ENCODE measurements around the gene CABP7. TPM values are rescaled to one million over a fixed set of nuclear protein-coding genes. Genes with fewer than 3 reads are reported as not detected.

CABP7 gene
- total RNA-seq, 2 donors from 2014 or later, result 0.14 TPM; not detected in 1

GRCh38 chr22:29697853-29698598, 21.8 kb upstream of the CABP7 start:
- TF ChIP-seq, protein P1, sequence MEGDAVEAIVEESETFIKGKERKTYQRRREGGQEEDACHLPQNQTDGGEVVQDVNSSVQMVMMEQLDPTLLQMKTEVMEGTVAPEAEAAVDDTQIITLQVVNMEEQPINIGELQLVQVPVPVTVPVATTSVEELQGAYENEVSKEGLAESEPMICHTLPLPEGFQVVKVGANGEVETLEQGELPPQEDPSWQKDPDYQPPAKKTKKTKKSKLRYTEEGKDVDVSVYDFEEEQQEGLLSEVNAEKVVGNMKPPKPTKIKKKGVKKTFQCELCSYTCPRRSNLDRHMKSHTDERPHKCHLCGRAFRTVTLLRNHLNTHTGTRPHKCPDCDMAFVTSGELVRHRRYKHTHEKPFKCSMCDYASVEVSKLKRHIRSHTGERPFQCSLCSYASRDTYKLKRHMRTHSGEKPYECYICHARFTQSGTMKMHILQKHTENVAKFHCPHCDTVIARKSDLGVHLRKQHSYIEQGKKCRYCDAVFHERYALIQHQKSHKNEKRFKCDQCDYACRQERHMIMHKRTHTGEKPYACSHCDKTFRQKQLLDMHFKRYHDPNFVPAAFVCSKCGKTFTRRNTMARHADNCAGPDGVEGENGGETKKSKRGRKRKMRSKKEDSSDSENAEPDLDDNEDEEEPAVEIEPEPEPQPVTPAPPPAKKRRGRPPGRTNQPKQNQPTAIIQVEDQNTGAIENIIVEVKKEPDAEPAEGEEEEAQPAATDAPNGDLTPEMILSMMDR (IDR thresholded peaks at IDR 0.05), result no peak
- ATAC-seq (ENCODE audit: insufficient number of reproducible peaks, low FRiP score, low read depth), result no peak
- Histone ChIP-seq H3K9me3 (no peaks in the 10 kb centered on the region), H3K4me3 (no peak overlapping the region), H3K4me1 (ENCODE audit: control insufficient read depth in 1 of 2, low read depth in 2 of 2) (peaks cover 0 to 10% of the 10 kb centered on the region in 2 donors), H3K27me3 (replicated peaks; ENCODE audit: insufficient read depth) (no peaks in the 10 kb centered on the region), H3K36me3 (peaks cover 11% of the 10 kb centered on the region), H3K27ac (no peak overlapping the region)
- no peak for DNase-seq (ENCODE audit: low spot score)

DNA sequence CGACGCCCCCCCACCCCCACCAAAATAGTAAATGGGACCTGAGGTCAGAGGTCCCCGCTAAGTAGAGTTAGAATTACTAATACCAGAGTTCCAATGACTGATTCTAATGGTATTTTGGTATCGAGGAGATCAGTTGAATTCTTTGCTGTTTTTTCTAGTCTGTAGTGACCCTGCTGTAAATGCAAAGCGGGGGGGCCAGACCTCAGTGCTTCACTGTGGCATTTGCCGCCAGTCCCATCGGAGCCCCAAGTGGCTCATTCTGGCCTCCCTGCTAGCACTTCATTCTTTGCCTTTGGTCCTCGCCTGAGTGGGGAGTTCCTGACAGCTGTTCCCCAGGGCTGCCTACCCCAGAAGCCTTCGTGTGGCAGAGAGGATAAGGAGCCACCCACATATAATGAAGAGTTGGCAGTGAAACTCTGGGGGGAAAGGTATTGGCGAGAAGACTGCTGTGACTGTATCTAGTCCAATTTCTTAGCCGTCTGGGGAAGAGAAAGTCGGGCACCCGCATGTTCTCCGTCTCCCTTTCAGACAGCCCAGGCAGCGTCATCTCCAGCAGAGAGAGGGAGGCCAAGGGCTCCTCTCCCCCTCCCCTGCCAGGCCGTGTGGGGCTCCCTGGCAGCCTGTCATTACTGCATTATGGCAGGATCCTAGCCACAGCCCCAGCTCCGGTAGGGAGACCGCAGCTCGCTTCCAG, 19.4 kb upstream of the CABP7 start:
- Histone ChIP-seq H3K36me3 (peaks cover under 1% of the 10 kb centered on the region), H3K9me3 (no peaks in the 10 kb centered on the region), H3K27ac (no peak overlapping the region), H3K4me3 (no peak overlapping the region), H3K27me3 (replicated peaks; ENCODE audit: insufficient read depth) (no peaks in the 10 kb centered on the region), H3K4me1 (ENCODE audit: control insufficient read depth in 1 of 2, low read depth in 2 of 2) (peaks cover 0 to 14% of the 10 kb centered on the region in 2 donors)
- ATAC-seq (ENCODE audit: insufficient number of reproducible peaks, low FRiP score, low read depth) (no peak), DNase-seq (ENCODE audit: low spot score) (no peak)
- TF ChIP-seq, protein P1 (IDR thresholded peaks at IDR 0.05), result no peak

- no peak for DNase-seq (ENCODE audit: low spot score)
Measured at GRCh38 chr22:29700900-29701154, 19.0 kb upstream of the CABP7 start.

GRCh38 chr22:29701155-29701999, 18.4 kb upstream of the CABP7 start:
- H3K27ac ChIP-seq, result no peak overlapping the region
- DNase-seq (ENCODE audit: low spot score), result no peak
- TF ChIP-seq, protein P1 (IDR thresholded peaks at IDR 0.05), result no peak
- no peaks in the 10 kb centered on the region for H3K27me3 ChIP-seq (replicated peaks; ENCODE audit: insufficient read depth)
- no peaks in the 10 kb centered on the region for H3K36me3 ChIP-seq
- no peak for ATAC-seq (ENCODE audit: insufficient number of reproducible peaks, low FRiP score, low read depth)
- peaks cover 0 to 14% of the 10 kb centered on the region in 2 donors for H3K4me1 ChIP-seq (ENCODE audit: control insufficient read depth in 1 of 2, low read depth in 2 of 2)
- H3K4me3 ChIP-seq, result no peak overlapping the region
- H3K9me3 ChIP-seq, result no peaks in the 10 kb centered on the region

More at GRCh38 chr22:29700900-29701154, 19.0 kb upstream of the CABP7 start:
- Histone ChIP-seq H3K27ac (no peak overlapping the region), H3K27me3 (replicated peaks; ENCODE audit: insufficient read depth) (no peaks in the 10 kb centered on the region), H3K4me3 (no peak overlapping the region), H3K36me3 (no peaks in the 10 kb centered on the region), H3K4me1 (ENCODE audit: control insufficient read depth in 1 of 2, low read depth in 2 of 2) (peaks cover 0 to 14% of the 10 kb centered on the region in 2 donors), H3K9me3 (no peaks in the 10 kb centered on the region)
- no peak for ATAC-seq (ENCODE audit: insufficient number of reproducible peaks, low FRiP score, low read depth)
- TF ChIP-seq, protein P1 (IDR thresholded peaks at IDR 0.05), result no peak

Data from thoracic aorta (tissue), 2 donors.